HepG2 (cell line): ENCODE results near the gene CDC14A.

Experiments used
- ATF1 ChIP-seq: IDR thresholded peaks from 2 replicates; pipeline ENCODE4 v1.6.1; 2016; ENCODE audit warnings: mild to moderate bottlenecking, control low read depth
- BRCA1 ChIP-seq: sonication (generic); formaldehyde crosslinking; IDR thresholded peaks from 2 replicates; pipeline ENCODE4 v1.4.0; 2020; ENCODE audit warnings: missing genetic modification reagents
- CREM ChIP-seq, 2 experiments: sonication (generic) in 1 of 2; formaldehyde crosslinking in 1 of 2; IDR thresholded peaks; 2 replicates each; pipeline versions ENCODE4 v1.4.0 to v1.6.1; 2016 to 2020; ENCODE audit warnings: antibody characterized with exemption in 1 of 2, mild to moderate bottlenecking in 1 of 2, missing genetic modification reagents in 1 of 2
- HNRNPLL ChIP-seq: fragments of 200-400 bp; formaldehyde crosslinking; IDR thresholded peaks from 2 replicates; pipeline ENCODE4 v1.6.1; 2017; ENCODE audit warnings: mild to moderate bottlenecking, low read depth, low read length; ENCODE audit not compliant: poor library complexity, severe bottlenecking
- JUND ChIP-seq: sonication (generic); formaldehyde crosslinking; IDR thresholded peaks from 2 replicates; pipeline ENCODE4 v1.8.0; 2022; ENCODE audit warnings: mild to moderate bottlenecking, missing genetic modification reagents
- MYC ChIP-seq: sonication (generic); formaldehyde crosslinking; IDR thresholded peaks from 2 replicates; pipeline ENCODE4 v1.9.0; 2021; ENCODE audit warnings: missing genetic modification reagents, borderline replicate concordance
- TBL1XR1 ChIP-seq: fragments of 150-350 bp; IDR thresholded peaks from 2 replicates; pipeline ENCODE4 v1.6.1; 2014; ENCODE audit warnings: borderline replicate concordance, low read length; ENCODE audit not compliant: partially characterized antibody
- TCF12 ChIP-seq, 2 experiments: fragments of 450-650 bp in 1 of 2; sonication (generic) in 1 of 2; formaldehyde crosslinking in 1 of 2; IDR thresholded peaks; 2 replicates each; pipeline versions ENCODE4 v1.6.1 to v1.8.0; 2017 to 2022; ENCODE audit warnings: antibody characterized with exemption in 1 of 2, mild to moderate bottlenecking in 1 of 2, missing genetic modification reagents in 1 of 2, moderate library complexity in 1 of 2
- ZNF3 ChIP-seq: IDR thresholded peaks from 2 replicates; pipeline ENCODE4 v1.7.0; 2017; ENCODE audit warnings: inconsistent platforms
- TF ChIP-seq, protein P1 (sequence below): sonication (generic); formaldehyde crosslinking; IDR thresholded peaks from 2 replicates; pipeline ENCODE4 v1.5.0; 2020; ENCODE audit warnings: mild to moderate bottlenecking, missing genetic modification reagents, moderate library complexity
- TF ChIP-seq, protein P2 (sequence below): IDR thresholded peaks from 2 replicates; pipeline ENCODE4 v1.6.1; 2016; ENCODE audit warnings: missing biosample characterization, missing genetic modification reagents, low read depth
- TF ChIP-seq, protein P3 (sequence below): sonication (generic); formaldehyde crosslinking; IDR thresholded peaks from 2 replicates; pipeline ENCODE4 v1.4.0; 2020; ENCODE audit warnings: missing genetic modification reagents, mild to moderate bottlenecking, borderline replicate concordance
- TF ChIP-seq, protein P4 (sequence below): sonication (generic); formaldehyde crosslinking; IDR thresholded peaks from 2 replicates; pipeline ENCODE4 v1.5.1; 2020; ENCODE audit warnings: missing genetic modification reagents, mild to moderate bottlenecking, borderline replicate concordance
- TF ChIP-seq, protein P5 (sequence below), 2 experiments: IDR thresholded peaks; 2 replicates each; pipeline ENCODE4 v1.6.1; 2011 to 2012; ENCODE audit warnings: low read length in 2 of 2, borderline replicate concordance in 1 of 2, low read depth in 1 of 2, mild to moderate bottlenecking in 1 of 2, moderate library complexity in 1 of 2

DNA sequence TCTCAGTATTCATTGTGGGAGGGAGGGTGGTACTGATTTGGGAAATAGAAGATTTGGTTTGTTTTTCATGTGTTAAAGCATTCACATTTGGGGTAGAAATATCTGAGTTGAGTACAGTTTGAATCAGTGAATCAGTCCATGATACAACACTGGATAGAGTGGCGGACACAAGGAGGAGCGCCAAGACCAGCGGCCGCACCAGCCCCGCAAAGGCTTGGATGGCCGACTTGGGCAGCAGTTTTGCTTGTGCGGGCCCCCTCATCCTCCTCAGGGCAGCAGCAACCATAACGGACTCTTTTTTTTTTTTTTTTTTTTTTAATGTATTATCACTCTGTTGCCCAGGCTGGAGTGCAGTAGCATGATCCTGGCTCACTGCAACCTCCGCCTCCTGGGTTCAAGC lies 20.0 kb upstream of the CDC14A start:
- TF ChIP-seq HNRNPLL, result no peak
- TF ChIP-seq JUND, result no peak
- TF ChIP-seq, protein P1, sequence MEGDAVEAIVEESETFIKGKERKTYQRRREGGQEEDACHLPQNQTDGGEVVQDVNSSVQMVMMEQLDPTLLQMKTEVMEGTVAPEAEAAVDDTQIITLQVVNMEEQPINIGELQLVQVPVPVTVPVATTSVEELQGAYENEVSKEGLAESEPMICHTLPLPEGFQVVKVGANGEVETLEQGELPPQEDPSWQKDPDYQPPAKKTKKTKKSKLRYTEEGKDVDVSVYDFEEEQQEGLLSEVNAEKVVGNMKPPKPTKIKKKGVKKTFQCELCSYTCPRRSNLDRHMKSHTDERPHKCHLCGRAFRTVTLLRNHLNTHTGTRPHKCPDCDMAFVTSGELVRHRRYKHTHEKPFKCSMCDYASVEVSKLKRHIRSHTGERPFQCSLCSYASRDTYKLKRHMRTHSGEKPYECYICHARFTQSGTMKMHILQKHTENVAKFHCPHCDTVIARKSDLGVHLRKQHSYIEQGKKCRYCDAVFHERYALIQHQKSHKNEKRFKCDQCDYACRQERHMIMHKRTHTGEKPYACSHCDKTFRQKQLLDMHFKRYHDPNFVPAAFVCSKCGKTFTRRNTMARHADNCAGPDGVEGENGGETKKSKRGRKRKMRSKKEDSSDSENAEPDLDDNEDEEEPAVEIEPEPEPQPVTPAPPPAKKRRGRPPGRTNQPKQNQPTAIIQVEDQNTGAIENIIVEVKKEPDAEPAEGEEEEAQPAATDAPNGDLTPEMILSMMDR, result no peak
- no peak for TF ChIP-seq BRCA1 (CRISPR knock-in tag)
- TF ChIP-seq, protein P2, sequence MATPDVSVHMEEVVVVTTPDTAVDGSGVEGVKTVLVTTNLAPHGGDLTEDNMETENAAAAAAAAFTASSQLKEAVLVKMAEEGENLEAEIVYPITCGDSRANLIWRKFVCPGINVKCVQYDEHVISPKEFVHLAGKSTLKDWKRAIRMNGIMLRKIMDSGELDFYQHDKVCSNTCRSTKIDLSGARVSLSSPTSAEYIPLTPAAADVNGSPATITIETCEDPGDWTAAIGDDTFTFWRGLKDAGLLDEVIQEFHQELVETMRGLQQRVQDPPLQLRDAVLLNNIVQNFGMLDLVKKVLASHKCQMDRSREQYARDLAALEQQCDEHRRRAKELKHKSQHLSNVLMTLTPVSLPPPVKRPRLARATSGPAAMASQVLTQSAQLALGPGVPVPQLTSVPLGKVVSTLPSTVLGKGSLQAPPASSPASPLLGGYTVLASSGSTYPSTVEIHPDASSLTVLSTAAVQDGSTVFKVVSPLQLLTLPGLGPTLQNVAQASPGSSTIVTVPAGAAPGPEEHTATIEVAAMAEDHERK (CRISPR knock-in tag), result no peak
- TF ChIP-seq, protein P3, sequence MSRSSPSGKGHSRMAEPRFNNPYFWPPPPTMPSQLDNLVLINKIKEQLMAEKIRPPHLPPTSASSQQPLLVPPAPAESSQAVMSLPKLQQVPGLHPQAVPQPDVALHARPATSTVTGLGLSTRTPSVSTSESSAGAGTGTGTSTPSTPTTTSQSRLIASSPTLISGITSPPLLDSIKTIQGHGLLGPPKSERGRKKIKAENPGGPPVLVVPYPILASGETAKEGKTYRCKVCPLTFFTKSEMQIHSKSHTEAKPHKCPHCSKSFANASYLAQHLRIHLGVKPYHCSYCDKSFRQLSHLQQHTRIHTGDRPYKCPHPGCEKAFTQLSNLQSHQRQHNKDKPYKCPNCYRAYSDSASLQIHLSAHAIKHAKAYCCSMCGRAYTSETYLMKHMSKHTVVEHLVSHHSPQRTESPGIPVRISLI (CRISPR knock-in tag), result no peak
- TF ChIP-seq, protein P4, sequence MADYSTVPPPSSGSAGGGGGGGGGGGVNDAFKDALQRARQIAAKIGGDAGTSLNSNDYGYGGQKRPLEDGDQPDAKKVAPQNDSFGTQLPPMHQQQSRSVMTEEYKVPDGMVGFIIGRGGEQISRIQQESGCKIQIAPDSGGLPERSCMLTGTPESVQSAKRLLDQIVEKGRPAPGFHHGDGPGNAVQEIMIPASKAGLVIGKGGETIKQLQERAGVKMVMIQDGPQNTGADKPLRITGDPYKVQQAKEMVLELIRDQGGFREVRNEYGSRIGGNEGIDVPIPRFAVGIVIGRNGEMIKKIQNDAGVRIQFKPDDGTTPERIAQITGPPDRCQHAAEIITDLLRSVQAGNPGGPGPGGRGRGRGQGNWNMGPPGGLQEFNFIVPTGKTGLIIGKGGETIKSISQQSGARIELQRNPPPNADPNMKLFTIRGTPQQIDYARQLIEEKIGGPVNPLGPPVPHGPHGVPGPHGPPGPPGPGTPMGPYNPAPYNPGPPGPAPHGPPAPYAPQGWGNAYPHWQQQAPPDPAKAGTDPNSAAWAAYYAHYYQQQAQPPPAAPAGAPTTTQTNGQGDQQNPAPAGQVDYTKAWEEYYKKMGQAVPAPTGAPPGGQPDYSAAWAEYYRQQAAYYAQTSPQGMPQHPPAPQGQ (CRISPR knock-in tag), result no peak
- TF ChIP-seq CREM (IDR thresholded peaks at IDR 0.05), result no peak
- no peak for TF ChIP-seq CREM (CRISPR knock-in tag; IDR thresholded peaks at IDR 0.05)
- TF ChIP-seq, protein P5, sequence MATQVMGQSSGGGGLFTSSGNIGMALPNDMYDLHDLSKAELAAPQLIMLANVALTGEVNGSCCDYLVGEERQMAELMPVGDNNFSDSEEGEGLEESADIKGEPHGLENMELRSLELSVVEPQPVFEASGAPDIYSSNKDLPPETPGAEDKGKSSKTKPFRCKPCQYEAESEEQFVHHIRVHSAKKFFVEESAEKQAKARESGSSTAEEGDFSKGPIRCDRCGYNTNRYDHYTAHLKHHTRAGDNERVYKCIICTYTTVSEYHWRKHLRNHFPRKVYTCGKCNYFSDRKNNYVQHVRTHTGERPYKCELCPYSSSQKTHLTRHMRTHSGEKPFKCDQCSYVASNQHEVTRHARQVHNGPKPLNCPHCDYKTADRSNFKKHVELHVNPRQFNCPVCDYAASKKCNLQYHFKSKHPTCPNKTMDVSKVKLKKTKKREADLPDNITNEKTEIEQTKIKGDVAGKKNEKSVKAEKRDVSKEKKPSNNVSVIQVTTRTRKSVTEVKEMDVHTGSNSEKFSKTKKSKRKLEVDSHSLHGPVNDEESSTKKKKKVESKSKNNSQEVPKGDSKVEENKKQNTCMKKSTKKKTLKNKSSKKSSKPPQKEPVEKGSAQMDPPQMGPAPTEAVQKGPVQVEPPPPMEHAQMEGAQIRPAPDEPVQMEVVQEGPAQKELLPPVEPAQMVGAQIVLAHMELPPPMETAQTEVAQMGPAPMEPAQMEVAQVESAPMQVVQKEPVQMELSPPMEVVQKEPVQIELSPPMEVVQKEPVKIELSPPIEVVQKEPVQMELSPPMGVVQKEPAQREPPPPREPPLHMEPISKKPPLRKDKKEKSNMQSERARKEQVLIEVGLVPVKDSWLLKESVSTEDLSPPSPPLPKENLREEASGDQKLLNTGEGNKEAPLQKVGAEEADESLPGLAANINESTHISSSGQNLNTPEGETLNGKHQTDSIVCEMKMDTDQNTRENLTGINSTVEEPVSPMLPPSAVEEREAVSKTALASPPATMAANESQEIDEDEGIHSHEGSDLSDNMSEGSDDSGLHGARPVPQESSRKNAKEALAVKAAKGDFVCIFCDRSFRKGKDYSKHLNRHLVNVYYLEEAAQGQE (IDR thresholded peaks at IDR 0.05; ENCODE audit: borderline replicate concordance in 1 of 2, low read depth in 1 of 2, low read length in 2 of 2), result no peak
- no peak for TF ChIP-seq TCF12 (IDR thresholded peaks at IDR 0.05)
- no peak for TF ChIP-seq TCF12 (CRISPR knock-in tag; IDR thresholded peaks at IDR 0.05)
- TF ChIP-seq MYC (CRISPR knock-in tag), result no peak
- TF ChIP-seq ZNF3 (CRISPR knock-in tag), result no peak
- TF ChIP-seq TBL1XR1, result no peak
- TF ChIP-seq ATF1 (CRISPR knock-in tag), result no peak
